ENCODE data around the gene ARL9. TPM values are rescaled to one million over a fixed set of nuclear protein-coding genes. Genes with fewer than 3 reads are reported as not detected.

The ARL9 gene
- total RNA-seq (2014; rRNA removed; shearing (Covaris generic)), result 0.22 and 0.27 TPM in 2 replicates

GRCh38 chr4:56505269-56506130 is at the start of gene ARL9:
Gene ARL9 (plus strand): TSS chr4:56505791. CDS start chr4:56505863, 72 bp downstream.
- DNase-seq (ENCODE audit: low read depth), result peak; percentile 49

GRCh38 chr4:56460085-56460484 is 45.5 kb upstream of the ARL9 start:
- no peak for DNase-seq (ENCODE audit: low read depth)

GRCh38 chr4:56462157-56462556 is 43.4 kb upstream of the ARL9 start:
- DNase-seq (ENCODE audit: low read depth), result no peak

DNA sequence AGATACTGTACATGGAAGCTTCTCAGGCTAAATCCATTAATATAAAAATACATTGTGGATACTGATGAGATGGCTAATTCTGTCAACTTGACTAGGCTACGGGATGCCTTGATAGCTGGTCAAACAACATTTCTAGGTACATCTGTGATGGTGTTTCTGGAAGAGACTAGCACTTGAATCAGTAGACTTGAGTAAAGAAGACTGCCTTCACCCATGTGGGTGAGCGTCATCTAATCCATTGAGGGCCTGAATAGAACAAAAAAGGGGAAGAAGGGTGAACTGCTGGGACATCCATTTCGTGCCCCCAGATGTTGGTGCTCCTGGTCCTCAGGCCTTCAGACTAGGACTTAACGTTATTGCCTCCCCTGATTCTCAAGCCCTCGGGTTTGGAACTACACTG is 41.9 kb upstream of the ARL9 start:
- DNase-seq (ENCODE audit: low read depth), result no peak

- DNase-seq (ENCODE audit: low read depth), result peak; percentile 7
Measured at GRCh38 chr4:56464581-56464980, 41.0 kb upstream of the ARL9 start.

GRCh38 chr4:56465599-56466295 is 39.8 kb upstream of the ARL9 start:
- DNase-seq (ENCODE audit: low read depth), result peak; percentile 35

DNA sequence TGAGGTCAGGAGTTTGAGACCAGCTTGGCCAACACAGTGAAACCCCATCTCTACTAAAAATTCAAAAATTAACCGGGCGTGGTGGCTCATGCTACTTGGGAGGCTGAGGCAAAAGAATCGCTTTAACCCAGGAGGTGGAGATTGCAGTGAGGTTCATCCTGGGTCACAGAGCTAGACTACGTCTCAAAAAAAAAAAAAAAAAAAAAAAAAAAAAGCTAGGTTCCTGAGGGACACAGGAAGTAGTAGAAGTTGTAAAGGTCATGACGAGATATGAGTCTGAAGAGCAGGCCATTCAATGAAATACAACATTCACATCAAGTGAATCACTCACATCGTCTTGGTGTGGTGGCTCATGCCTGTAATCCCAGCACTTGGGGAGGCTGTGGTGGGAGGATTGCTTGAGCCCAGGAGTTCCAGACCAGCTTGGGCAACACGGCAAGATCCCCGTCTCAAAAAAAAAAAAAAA is 39.3 kb upstream of the ARL9 start:
- peak; percentile 88 for DNase-seq (ENCODE audit: low read depth)

GRCh38 chr4:56466910-56467283 is 38.7 kb upstream of the ARL9 start:
- peak; percentile 9 for DNase-seq (ENCODE audit: low read depth)

GRCh38 chr4:56467284-56468096 is 38.1 kb upstream of the ARL9 start, which contains the start of gene SRP72:
Gene SRP72 (plus strand): TSS chr4:56467617. CDS start chr4:56467636, 19 bp downstream.
- DNase-seq (ENCODE audit: low read depth), result peak; percentile 91

- DNase-seq (ENCODE audit: low read depth), result peak; percentile 58
Measured at GRCh38 chr4:56468097-56468422, 37.5 kb upstream of the ARL9 start.

DNA sequence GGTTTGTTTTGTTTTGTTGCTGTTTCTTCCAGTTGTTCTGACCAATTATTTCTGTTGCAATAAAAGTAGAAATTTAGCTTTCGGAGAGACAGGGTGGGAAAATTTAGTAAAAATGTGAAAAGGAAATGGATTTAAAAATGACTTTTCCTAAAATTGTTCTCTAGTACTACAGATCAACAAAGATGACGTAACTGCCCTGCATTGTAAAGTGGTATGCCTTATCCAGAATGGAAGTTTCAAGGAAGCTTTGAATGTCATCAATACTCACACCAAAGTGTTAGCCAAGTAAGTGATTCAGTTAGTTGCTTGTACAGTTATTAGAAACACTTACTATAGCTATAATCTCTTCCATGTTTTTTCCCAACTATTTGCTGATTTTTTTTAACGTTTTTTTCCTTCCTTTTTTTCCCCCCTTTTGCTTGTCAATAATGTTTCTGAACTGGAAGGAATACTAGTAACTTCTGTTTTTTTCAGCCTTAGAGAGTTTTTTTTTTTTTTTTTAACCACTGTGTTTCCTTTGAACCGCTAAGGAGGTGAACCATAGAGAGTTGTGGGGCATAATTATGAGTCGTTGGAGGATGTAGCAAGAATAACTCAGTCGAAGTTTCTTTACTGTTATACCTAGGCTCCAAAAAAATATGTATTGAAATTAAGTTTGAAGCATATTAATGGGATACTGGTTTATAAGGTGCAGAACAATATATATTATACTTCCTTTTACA is 35.9 kb upstream of the ARL9 start:
- DNase-seq (ENCODE audit: low read depth), result no peak

- no peak for DNase-seq (ENCODE audit: low read depth)
Measured at GRCh38 chr4:56475917-56476316, 29.7 kb upstream of the ARL9 start.

DNA sequence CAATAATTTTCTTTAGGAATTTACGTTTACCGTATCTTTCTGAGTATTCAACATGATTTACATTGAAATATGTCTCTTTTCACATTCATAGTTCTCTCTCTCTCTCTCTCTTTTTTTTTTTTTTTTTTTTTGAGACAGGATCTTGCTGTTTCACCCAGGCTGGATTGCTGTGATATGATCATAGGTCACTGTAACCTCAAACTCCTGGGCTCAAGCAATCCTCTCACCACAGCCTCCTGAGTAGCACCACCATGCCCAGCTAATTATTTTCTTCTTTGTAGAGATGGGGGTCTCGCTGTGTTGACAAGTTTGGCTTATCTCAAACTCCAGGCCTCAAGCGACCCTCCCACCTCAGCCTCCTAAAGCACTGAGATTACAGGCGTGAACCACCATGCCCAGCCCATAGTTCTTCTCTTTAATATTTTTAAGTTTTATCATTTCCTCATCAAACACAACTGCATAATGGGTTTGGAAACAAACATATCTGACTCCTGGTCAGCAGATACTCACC is 28.3 kb upstream of the ARL9 start:
- no peak for DNase-seq (ENCODE audit: low read depth)

DNA sequence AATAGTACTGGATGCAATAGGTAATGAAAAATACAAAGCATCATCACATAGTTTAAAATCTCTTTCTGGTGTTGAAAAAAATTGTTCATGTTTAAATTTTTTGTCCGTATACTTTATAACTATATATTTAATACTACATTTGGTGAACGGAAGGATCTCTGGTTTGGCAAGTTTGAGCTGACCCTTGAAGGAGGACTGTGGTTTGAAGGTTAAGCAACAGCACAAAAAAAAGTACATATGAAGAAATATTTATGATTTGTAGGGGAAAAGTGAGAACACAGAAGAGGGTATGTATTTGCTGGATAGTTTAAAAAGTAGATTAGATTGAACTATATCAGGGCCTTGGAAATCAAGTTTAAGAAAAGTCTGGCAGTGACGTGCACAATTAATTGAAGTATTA is 24.9 kb upstream of the ARL9 start:
- no peak for DNase-seq (ENCODE audit: low read depth)

- DNase-seq (ENCODE audit: low read depth), result no peak
Measured at GRCh38 chr4:56496241-56496640, 9.3 kb upstream of the ARL9 start.

GRCh38 chr4:56511098-56511497 is 5.5 kb downstream of the ARL9 start:
- no peak for DNase-seq (ENCODE audit: low read depth)

DNA sequence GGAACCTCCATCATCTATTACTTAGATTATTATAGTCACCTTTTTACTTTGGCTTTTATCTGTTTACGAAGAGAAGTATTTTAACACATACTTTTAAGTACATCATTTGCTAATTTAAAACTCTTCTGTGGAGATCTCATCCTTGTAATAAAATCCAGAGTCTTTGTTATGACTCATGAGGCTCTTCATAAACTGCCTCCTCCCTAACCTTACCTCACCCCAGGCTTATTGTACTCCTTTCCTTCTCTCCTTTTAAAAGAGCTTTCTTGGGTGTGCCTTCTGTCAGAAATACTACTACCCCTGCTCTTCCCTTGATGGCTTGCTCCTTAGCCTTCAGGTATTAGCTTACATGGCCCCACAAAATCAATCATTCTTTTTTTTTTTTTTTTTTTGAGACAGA is 6.6 kb downstream of the ARL9 start:
- peak; percentile 32 for DNase-seq (ENCODE audit: low read depth)

- no peak for DNase-seq (ENCODE audit: low read depth)
Measured at GRCh38 chr4:56513517-56513916, 7.9 kb downstream of the ARL9 start.

GRCh38 chr4:56530269-56531148 is 24.9 kb downstream of the ARL9 start:
- DNase-seq (ENCODE audit: low read depth), result peak; percentile 81

DNA sequence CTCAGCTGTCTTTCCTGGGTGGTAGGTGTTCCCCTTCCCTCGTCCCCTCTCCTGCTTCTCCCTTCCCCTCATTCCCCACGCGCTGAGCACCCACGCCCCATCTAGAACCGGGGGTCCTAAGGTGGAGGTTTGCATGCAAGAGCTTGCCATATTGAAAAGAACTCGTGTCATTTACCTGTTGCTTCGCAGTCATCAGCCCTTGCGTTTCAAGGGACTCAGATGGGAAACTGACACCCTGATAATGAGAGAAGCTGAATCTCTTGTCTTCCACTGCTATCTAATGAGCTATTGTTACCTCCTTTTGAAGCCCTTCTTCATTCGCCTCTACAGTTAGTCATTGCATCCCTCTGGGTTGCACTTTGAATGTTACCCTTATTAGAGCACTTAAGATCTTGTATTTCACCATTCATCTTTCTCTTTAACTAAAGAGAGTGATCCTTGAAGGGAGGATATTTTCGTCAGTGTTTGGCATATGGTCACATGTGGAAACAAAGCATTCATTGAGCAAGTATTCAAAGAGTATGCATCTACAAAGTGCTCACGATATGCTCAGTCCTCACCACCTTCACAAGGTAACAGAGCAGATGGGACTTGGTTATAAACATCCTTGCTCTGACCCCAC is 25.7 kb downstream of the ARL9 start:
- no peak for DNase-seq (ENCODE audit: low read depth)

Data from M059J (cell line).